A673 (cell line): Measurements from ENCODE around the gene ZNF429. TPM values are rescaled to one million over a fixed set of nuclear protein-coding genes. Genes with fewer than 3 reads are reported as not detected.
A peak's percentile ranks its signal among the peaks of the same experiment; 100 is the strongest.

Experiments
- BruUV-seq: library from RNA; stranded (reverse); fragments of 400-500 nt; replicated peaks from 2 replicates; lab custom pipeline; 2021; lab: Mats Ljungman, UMichigan
- CTCF ChIA-PET: fragments of 300-600 bp; sonication (Branson Sonifier 250); formaldehyde crosslinking; loops from one replicate; lab custom pipeline; 2022; ENCODE audit warnings: antibody characterized with exemption; lab: Charles Lee
- POLR2A ChIA-PET: fragments of 300-600 bp; sonication (Branson Sonifier 250); formaldehyde crosslinking; loops from one replicate; lab custom pipeline; 2022; ENCODE audit warnings: antibody characterized with exemption; ENCODE audit not compliant: low non-redundant PET; lab: Charles Lee
- DNase-seq: peaks from one replicate; pipeline ENCODE4 v3.0.0-alpha.2; 2015; ENCODE audit warnings: low spot score
- H3K27ac ChIP-seq: fragments of 200-600 bp; sonication (generic); 2 replicates; pipeline ENCODE4 v1.5.1; 2016; ENCODE audit warnings: mixed run types, low read depth, mild to moderate bottlenecking, mixed read lengths, antibody characterized with exemption, low read length; ENCODE audit not compliant: poor library complexity, severe bottlenecking
- H3K27me3 ChIP-seq: fragments of 200-600 bp; sonication (generic); replicated peaks from 2 replicates; pipeline ENCODE4 v1.6.1; 2017; ENCODE audit warnings: mixed run types, low read depth, mild to moderate bottlenecking, mixed read lengths, antibody characterized with exemption, low read length; ENCODE audit not compliant: insufficient read depth, poor library complexity
- H3K36me3 ChIP-seq: fragments of 200-600 bp; sonication (generic); 2 replicates; pipeline ENCODE4 v1.6.1; 2016; ENCODE audit warnings: mixed run types, mild to moderate bottlenecking, mixed read lengths, antibody characterized with exemption, low read length; ENCODE audit not compliant: insufficient read depth, poor library complexity, severe bottlenecking
- H3K4me1 ChIP-seq: fragments of 200-600 bp; sonication (generic); 2 replicates; pipeline ENCODE4 v1.6.1; 2017; ENCODE audit warnings: mixed run types, mild to moderate bottlenecking, mixed read lengths, antibody characterized with exemption, low read length; ENCODE audit not compliant: insufficient read depth, poor library complexity, severe bottlenecking
- H3K4me3 ChIP-seq: fragments of 200-600 bp; sonication (generic); 2 replicates; pipeline ENCODE4 v1.5.1; 2016; ENCODE audit warnings: low read depth, mixed run types, mild to moderate bottlenecking, mixed read lengths, low read length; ENCODE audit not compliant: poor library complexity, severe bottlenecking
- H3K9me3 ChIP-seq: fragments of 200-600 bp; sonication (generic); 2 replicates; pipeline ENCODE4 v1.6.1; 2016; ENCODE audit warnings: mixed run types, low read depth, mild to moderate bottlenecking, mixed read lengths, antibody characterized with exemption, low read length; ENCODE audit not compliant: poor library complexity, severe bottlenecking
- CTCF ChIP-seq: fragments of 300-800, 200-600 bp; sonication (generic); conservative IDR thresholded peaks from 2 replicates; pipeline ENCODE4 v1.5.1; 2017; ENCODE audit warnings: low read depth, mild to moderate bottlenecking, antibody characterized with exemption, low read length, moderate library complexity, mixed read lengths
- EZH2 ChIP-seq: fragments of 200-600 bp; sonication (generic); IDR thresholded peaks from 2 replicates; pipeline ENCODE4 v1.6.1; 2017; ENCODE audit warnings: borderline replicate concordance, low read depth, mild to moderate bottlenecking, mixed read lengths, antibody characterized with exemption, low read length; ENCODE audit not compliant: poor library complexity, severe bottlenecking
- intact Hi-C: fragments of 100-400 bp; cut with micrococcal nuclease; formaldehyde crosslinking; loops from one replicate; pipeline ENCODE4 v1.10.0; 2022; ENCODE audit not compliant: unreplicated experiment
- total RNA-seq: library from RNA; stranded (reverse); gene quantifications from 2 replicates; pipeline ENCODE4 v1.2.3, GENCODE V29; 2021

The ZNF429 gene
- total RNA-seq, 1 experiment from 2014 or later = 0.90 TPM

DNA sequence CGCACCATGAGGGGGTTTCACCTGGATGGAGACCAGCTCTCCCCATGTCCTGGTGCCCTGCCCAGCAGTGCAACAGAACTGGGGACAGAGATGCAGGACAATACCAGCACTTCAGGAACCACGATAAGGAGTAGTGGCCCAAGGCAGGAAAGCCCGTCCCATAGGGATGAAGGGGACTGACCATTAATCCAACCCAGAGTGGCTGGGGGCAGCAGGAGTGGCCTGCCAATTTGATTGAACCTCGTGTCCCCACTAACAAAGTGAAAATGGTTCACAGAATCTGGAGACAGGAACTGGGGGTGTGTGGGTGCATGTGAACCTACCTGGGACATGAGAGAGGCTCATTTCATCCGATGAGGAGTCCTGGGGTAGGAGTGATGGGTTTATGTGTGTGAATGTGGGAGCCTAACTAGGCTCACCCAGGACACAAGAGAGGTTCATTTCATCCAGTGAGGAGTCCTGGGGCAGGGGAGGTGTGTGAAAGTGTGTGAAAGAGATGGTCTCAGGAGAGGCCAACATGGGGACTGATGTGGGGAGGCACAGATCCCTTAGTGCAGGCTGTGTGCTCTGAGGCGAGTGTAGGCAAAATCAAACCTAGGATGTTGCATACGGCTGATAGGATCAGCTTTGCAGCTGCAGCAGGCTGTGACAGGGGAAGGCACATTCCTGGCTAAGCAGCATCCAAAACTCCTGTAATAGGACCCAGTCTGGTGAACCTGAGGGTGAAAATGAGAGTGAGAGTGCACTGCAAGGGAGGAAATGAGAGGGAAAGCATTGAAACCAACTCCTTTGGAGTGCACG lies 98.2 kb downstream of the ZNF429 start:
- CTCF ChIA-PET = no interaction called here
- no peak for DNase-seq
- TF ChIP-seq CTCF (no peak), EZH2 (no peak)
- no peak overlapping the region for H3K4me3 ChIP-seq
- peaks cover 21% of the 10 kb centered on the region for H3K9me3 ChIP-seq
- POLR2A ChIA-PET = no interaction called here
- no TSS peak for BruUV-seq
- H3K27me3 ChIP-seq = no peaks in the 10 kb centered on the region
- H3K36me3 ChIP-seq = no peaks in the 10 kb centered on the region
- no peak overlapping the region for H3K27ac ChIP-seq
- H3K4me1 ChIP-seq = no peaks in the 10 kb centered on the region
- intact Hi-C loops = no loop called here

- DNase-seq = no peak
- TF ChIP-seq EZH2 = no peak
- TF ChIP-seq CTCF = no peak
- Histone ChIP-seq H3K27me3 (no peaks in the 10 kb centered on the region), H3K36me3 (no peaks in the 10 kb centered on the region), H3K4me3 (peak overlapping the region; percentile 19), H3K4me1 (no peaks in the 10 kb centered on the region), H3K27ac (no peak overlapping the region), H3K9me3 (peaks cover 21% of the 10 kb centered on the region)
- intact Hi-C loops = no loop called here
- ChIA-PET CTCF (no interaction called here), POLR2A (no interaction called here)
- BruUV-seq = no TSS peak
These were observed 99.0 kb downstream of the ZNF429 start for GRCh38 chr19:21604351-21604926.

Other genes with a start within 250 kb of the ZNF429 start
- 9.4 and 9.7 TPM in 2 replicates for gene ZNF708, start 176.2 kb upstream of the ZNF429 start, total RNA-seq
- gene ZNF738, start 146.6 kb upstream of the ZNF429 start, total RNA-seq = 26.3 and 27.2 TPM in 2 replicates
- 5.5 and 5.7 TPM in 2 replicates for gene ZNF493, start 108.5 kb upstream of the ZNF429 start, total RNA-seq